GM21447 (cell line): ENCODE measurements around the gene FSD1.

Experiments used
- ATAC-seq: cut with Tn5 transposase; IDR thresholded peaks from one replicate; pipeline ENCODE4 v1.9.1; 2021; ENCODE audit not compliant: unreplicated experiment

The FSD1 gene

GRCh38 chr19:4361152-4362046, 57.0 kb downstream of the FSD1 start:
- no peak for ATAC-seq

GRCh38 chr19:4362101-4362828, 57.9 kb downstream of the FSD1 start:
- no peak for ATAC-seq

- no peak for ATAC-seq
These were observed 58.6 kb downstream of the FSD1 start for GRCh38 chr19:4362831-4363545.

DNA sequence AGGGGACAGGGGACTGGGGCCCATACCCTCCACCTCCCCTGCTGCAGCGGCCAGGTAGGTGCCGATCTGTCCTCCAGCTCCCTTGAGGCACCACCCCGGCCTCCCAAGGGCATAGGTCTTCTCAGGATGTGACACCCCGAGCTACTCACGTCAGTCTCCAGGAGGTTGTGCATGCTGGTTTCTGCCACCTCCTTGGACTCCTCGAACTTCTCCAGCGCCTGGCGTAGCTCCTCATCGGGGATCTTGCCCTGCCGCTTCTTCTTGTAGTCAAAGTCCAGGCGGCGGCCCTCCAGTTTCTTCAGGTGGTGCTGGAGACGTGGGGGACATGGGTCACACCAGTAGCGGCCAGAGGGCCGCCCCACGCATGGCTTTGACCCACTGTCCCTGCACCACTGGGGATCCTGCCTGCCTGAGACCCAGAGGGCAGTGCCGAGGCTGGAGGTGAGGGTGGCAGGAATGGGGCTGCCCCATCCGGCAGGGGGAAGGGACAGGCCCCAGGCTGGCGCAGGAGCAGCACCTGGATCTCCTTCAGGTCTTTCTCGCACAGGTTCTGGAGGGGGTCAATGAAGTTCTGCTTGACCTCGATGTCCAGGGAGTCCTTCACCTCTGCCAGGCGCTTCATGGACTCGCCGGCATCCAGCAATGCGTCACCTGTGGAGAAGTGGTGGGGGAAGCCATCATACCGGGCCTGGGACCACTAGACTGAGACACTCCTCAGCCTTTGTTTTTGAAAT, 59.3 kb downstream of the FSD1 start:
- no peak for ATAC-seq

GRCh38 chr19:4365341-4365740, 60.9 kb downstream of the FSD1 start:
- no peak for ATAC-seq

- no peak for ATAC-seq
These were observed 61.6 kb downstream of the FSD1 start for GRCh38 chr19:4365791-4366665.

- ATAC-seq: no peak
These were observed 62.4 kb downstream of the FSD1 start for GRCh38 chr19:4366666-4367335.

GRCh38 chr19:4367336-4367723, 62.9 kb downstream of the FSD1 start:
- no peak for ATAC-seq

GRCh38 chr19:4367781-4368127, 63.4 kb downstream of the FSD1 start:
- ATAC-seq: no peak

GRCh38 chr19:4368128-4368820, 63.9 kb downstream of the FSD1 start:
- no peak for ATAC-seq

- peak; percentile 53 for ATAC-seq
These were observed 64.9 kb downstream of the FSD1 start for GRCh38 chr19:4369109-4369887.

DNA sequence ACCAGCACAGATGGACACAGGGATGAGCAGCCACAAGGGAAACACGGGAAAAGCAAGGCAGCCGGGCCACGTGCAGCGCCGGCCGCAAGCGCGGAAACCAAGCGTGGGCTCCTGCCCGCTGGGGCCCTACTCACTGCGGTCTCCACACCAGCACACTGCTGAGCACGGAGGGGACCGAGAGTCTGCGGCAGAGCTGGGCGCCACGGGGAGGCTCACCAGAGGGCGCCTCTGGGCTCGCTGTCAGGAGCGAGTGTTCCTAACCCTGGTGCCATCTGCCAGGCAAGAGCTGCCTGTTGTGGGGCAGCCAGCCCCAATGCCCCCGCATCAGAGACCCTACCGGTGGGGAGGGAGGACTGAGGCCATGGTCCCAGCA, 65.5 kb downstream of the FSD1 start:
- ATAC-seq: peak; percentile 31

DNA sequence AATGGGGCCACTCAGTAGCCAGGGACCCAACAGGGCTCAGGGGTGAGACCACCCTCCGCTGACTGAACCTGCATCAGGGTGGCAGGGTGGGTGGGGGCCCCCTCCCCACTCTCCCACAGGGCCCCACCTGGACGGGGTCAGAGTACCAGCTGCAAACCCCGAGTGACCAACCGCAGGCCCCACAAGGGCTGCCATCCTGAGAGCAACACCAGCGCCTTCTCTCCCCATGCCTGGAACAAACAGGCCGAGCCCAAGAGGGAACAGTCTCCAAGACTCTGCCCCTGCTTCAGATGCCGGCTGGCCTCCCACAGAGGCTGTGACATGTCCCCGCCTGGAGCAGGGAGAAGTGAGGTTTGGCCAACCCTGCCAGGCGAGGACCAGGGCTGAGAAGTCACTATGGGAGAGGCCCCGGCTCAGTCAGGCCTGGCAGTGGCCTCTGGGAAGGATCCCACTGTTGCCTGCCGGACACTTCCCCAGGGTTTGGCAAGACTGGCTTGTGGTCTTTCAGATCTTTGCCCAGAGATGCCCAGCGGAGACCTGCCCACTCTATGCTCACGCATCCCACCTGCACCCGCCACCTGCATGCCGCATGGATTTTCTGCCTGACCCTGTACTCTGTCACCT, 66.1 kb downstream of the FSD1 start:
- ATAC-seq: no peak

DNA sequence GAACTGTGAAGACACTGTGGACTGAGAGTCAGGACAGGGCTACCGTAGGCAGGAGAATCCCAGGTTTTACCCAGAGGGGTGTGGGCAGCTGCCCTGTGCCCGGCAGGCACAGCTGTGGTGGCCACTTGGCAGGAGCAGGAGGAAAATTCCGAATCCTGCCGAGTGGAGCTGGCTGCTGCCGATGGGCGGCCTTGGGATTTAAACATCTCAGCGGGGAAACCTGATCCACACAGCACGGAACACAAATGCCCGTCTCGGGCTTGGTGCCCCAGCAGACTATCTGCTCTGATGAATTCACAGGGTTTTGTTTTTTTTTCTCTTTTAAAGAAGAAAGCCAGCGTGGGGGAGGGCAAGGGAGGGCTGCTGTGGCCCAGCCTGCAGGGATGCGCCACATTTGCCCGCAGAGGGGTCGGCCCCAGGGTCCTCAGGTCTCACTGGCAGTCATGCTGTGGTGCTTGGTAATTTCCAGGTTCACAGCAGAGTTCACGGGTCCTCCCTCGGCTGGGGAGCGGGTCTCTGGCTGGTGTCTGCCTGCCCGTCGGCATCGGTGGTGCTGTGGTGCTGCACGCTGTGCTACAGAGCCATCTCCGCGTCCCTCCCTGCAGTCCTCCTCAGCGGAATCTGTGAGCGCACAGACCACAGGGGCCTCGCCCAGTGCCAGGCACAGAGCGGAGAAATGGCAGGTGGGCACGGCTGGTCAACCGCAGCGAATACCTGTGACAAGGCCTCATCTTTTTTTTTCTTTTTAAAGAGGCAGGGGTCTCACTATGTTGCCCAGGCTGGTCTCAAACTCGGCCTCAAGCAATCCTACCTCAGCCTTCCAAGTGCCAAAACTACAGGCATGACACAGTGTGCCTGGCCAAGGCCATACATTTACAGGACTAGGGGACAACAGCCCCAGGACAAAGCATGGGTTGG, 67.1 kb downstream of the FSD1 start:
- ATAC-seq: no peak

GRCh38 chr19:4372165-4373012, 68.0 kb downstream of the FSD1 start:
- no peak for ATAC-seq

- ATAC-seq: no peak
These were observed 68.6 kb downstream of the FSD1 start for GRCh38 chr19:4373013-4373367.
